ENCODE results near the gene REC8. TPM values are rescaled to one million over a fixed set of nuclear protein-coding genes. Genes with fewer than 3 reads are reported as not detected.

Gene REC8
- total and polyA plus RNA-seq, 10 of the 15 experiments (the other 5 are each of a cell fraction or from before 2014, with no cell fraction given), result 4.2 to 76.9 (median 29.1) TPM

DNA sequence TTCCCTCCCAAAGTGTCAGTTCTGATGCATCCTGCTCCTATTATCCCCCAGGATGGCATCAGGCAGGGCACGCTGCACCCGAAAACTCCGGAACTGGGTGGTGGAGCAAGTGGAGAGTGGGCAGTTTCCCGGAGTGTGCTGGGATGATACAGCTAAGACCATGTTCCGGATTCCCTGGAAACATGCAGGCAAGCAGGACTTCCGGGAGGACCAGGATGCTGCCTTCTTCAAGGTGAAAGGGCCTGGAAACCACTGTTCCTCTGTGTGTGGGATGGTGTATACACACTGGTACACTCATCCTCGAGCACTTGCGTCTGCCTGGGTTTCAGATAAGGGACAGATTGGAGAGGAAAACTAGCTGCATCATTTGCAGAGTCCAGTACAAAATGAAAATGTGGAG, 9.8 kb upstream of the REC8 start:
- H4K20me1 ChIP-seq (ENCODE audit: control insufficient read depth, insufficient read depth), result no peaks in the 10 kb centered on the region
- SMC1A ChIA-PET (ENCODE audit: uncharacterized antibody, unreplicated experiment), result interaction anchor here (1.0 to 4.9 kb wide), 23 partner anchors 9 to 145 kb away, joined by 3 to 54 read pairs (median 5); partner anchors contain the start of genes CHMP4A, CIDEB, DCAF11 and IPO4
- WGBS (ENCODE audit: insufficient coverage, insufficient replicate concordance, low lambda C conversion rate, missing lambda C conversion rate), result 33% methylated on average over 8 of the region's 8 CpGs
- POLR2A ChIA-PET, result interaction anchor here (0.7 to 4.8 kb wide), 23 partner anchors 8 to 80 kb away, joined by 3 to 99 read pairs (median 9); partner anchors contain the start of genes CHMP4A, DCAF11, EMC9 and IPO4
- FAIRE-seq (peak; percentile 44), DNase-seq (ENCODE audit: low read depth, low spot score) (no peak), ATAC-seq (peak; percentile 4; the same call in 2 of the 3 replicates)
- TF ChIP-seq GABPA (IDR thresholded peaks at IDR 0.05; ENCODE audit: low read depth) (no peak), STAT1 (conservative IDR thresholded peaks at IDR 0.05) (0 out of 2 replicates have a peak, but pooled peaks have one; percentile 33), LARP7 (IDR thresholded peaks at IDR 0.05) (peak; percentile 66), MXI1 (IDR thresholded peaks at IDR 0.05; ENCODE audit: low read depth, low read length) (no peak), IKZF1 (conservative IDR thresholded peaks at IDR 0.05) (peak; percentile 19; the same call in 1 of the 2 replicates), POU2F2 (IDR thresholded peaks at IDR 0.05; ENCODE audit: borderline replicate concordance, low read depth, low read length) (peak; percentile 30; the same call in 1 of the 3 replicates), ZNF217 (IDR thresholded peaks at IDR 0.05) (no peak), HDAC6 (IDR thresholded peaks at IDR 0.05; ENCODE audit: unreplicated experiment) (no peak), BACH1 (IDR thresholded peaks at IDR 0.05; ENCODE audit: borderline replicate concordance) (0 out of 2 replicates have a peak, but pooled peaks have one; percentile 40), POLR2A (IDR thresholded peaks at IDR 0.05; ENCODE audit: low read depth, low read length) (peak; percentile 20; the same call in 1 of the 2 replicates), DPF2 (IDR thresholded peaks at IDR 0.05) (no peak), ATF7 (IDR thresholded peaks at IDR 0.05; ENCODE audit: low read depth) (no peak), IKZF2 (IDR thresholded peaks at IDR 0.05) (peak; percentile 21 to 32; a peak in 2 of 4 replicates), SREBF2 (IDR thresholded peaks at IDR 0.05; ENCODE audit: low read length) (no peak), WRNIP1 (IDR thresholded peaks at IDR 0.05; ENCODE audit: borderline replicate concordance, low read depth, low read length) (peak; percentile 93; the same call in 1 of the 2 replicates), ZZZ3 (IDR thresholded peaks at IDR 0.05; ENCODE audit: control insufficient read depth, insufficient read length, low read depth) (no peak)
- TF ChIP-seq, protein P1, sequence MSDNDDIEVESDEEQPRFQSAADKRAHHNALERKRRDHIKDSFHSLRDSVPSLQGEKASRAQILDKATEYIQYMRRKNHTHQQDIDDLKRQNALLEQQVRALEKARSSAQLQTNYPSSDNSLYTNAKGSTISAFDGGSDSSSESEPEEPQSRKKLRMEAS (IDR thresholded peaks at IDR 0.05; ENCODE audit: low read depth, low read length), result no peak
- CTCF ChIA-PET, result interaction anchor here (0.8 to 4.2 kb wide), 27 partner anchors 8 to 530 kb away, joined by 3 to 63 read pairs (median 6); partner anchors contain the start of genes CHMP4A, CIDEB, DCAF11 and EMC9
- H3K36me3 ChIP-seq (ENCODE audit: control insufficient read depth in 2 of 2, insufficient read depth in 2 of 2, low read length in 1 of 2), result peaks cover 43 to 56% of the 10 kb centered on the region in 2 experiments
- no peaks in the 10 kb centered on the region for H3K9me3 ChIP-seq (replicated peaks; ENCODE audit: control insufficient read depth, insufficient read depth, low read length)
- RAD21 ChIA-PET (ENCODE audit: unreplicated experiment), result interaction anchor here (0.7 to 4.5 kb wide), 22 partner anchors 9 to 148 kb away, joined by 3 to 60 read pairs (median 10); partner anchors contain the start of genes CHMP4A, CIDEB, DCAF11 and EMC9
- peak overlapping the region; percentile 90 for H3K4me2 ChIP-seq (ENCODE audit: control insufficient read depth, insufficient read depth)
- H3K9ac ChIP-seq (ENCODE audit: control insufficient read depth, insufficient read depth, low read length), result peak overlapping the region; percentile 83
- peak overlapping the region; percentile 96 for H3K27ac ChIP-seq (ENCODE audit: control insufficient read depth, insufficient read depth)
- BruUV-seq (replicated peaks), result TSS peak; percentile 64
- intact Hi-C loops (cut with micrococcal nuclease; ENCODE audit: unreplicated experiment) (no loop called here), in situ Hi-C loops (cut with MboI) (no loop called here)
- H3K27me3 ChIP-seq (replicated peaks in 1 of 2; ENCODE audit: control insufficient read depth in 2 of 2, insufficient read depth in 2 of 2, low read length in 1 of 2), result no peaks in the 10 kb centered on the region
- H3K4me1 ChIP-seq (ENCODE audit: control insufficient read depth, insufficient read depth, low read length), result peaks cover 38% of the 10 kb centered on the region
- no peak overlapping the region for H2AFZ ChIP-seq (ENCODE audit: control insufficient read depth, low read depth, low read length)
- H3K79me2 ChIP-seq (ENCODE audit: control insufficient read depth, insufficient read depth, low read length), result peaks cover 43% of the 10 kb centered on the region
- peak overlapping the region; percentile 99 for H3K4me3 ChIP-seq
